ENCODE data around the gene DAPK2.
A peak's percentile ranks its signal among the peaks of the same experiment; 100 is the strongest.
"Not testable (repeated sequence)": the region's sequence is repeated elsewhere in the genome, so short reads cannot be mapped to it uniquely, and the experiment has no call there.

Gene DAPK2

GRCh38 chr15:64046421-64047153 lies at the start of gene DAPK2:
TSS of gene DAPK2 (minus strand) at chr15:64046485. CDS start at chr15:64040261, 6,224 bp downstream.
- DNase-seq, result peak; percentile 27

- DNase-seq, result no peak
Observed at GRCh38 chr15:64095431-64095794, 49.1 kb upstream of the DAPK2 start.

GRCh38 chr15:64093627-64094417 lies 47.5 kb upstream of the DAPK2 start, which contains the start of gene CIAO2A:
TSS of gene CIAO2A (minus strand) at chr15:64093838. CDS start at chr15:64093768, 70 bp downstream.
- DNase-seq, result peak; percentile 99

GRCh38 chr15:64092864-64093626 lies 46.8 kb upstream of the DAPK2 start:
- peak; percentile 19 for DNase-seq

GRCh38 chr15:64092075-64092820 lies 46.0 kb upstream of the DAPK2 start:
- DNase-seq, result no peak

GRCh38 chr15:64090527-64090926 lies 44.2 kb upstream of the DAPK2 start:
- DNase-seq, result peak; percentile 48

- DNase-seq, result no peak
Observed at GRCh38 chr15:64089543-64090280, 43.4 kb upstream of the DAPK2 start.

- no peak for DNase-seq
Observed at GRCh38 chr15:64082757-64083156, 36.5 kb upstream of the DAPK2 start.

- DNase-seq, result not testable (repeated sequence)
Observed at GRCh38 chr15:64073496-64073895, 27.2 kb upstream of the DAPK2 start.

GRCh38 chr15:64072812-64073211 lies 26.5 kb upstream of the DAPK2 start:
- DNase-seq, result no peak

GRCh38 chr15:64071931-64072765 lies 25.9 kb upstream of the DAPK2 start:
- no peak for DNase-seq

- DNase-seq, result no peak
Observed at GRCh38 chr15:64070965-64071851, 24.9 kb upstream of the DAPK2 start.

GRCh38 chr15:64070106-64070505 lies 23.8 kb upstream of the DAPK2 start:
- no peak for DNase-seq

- DNase-seq, result no peak
Observed at GRCh38 chr15:64068133-64068532, 21.8 kb upstream of the DAPK2 start.

GRCh38 chr15:64067564-64068030 lies 21.3 kb upstream of the DAPK2 start:
- DNase-seq, result peak; percentile 36

GRCh38 chr15:64066451-64066850 lies 20.2 kb upstream of the DAPK2 start:
- DNase-seq, result no peak

- no peak for DNase-seq
Observed at GRCh38 chr15:64060716-64061115, 14.4 kb upstream of the DAPK2 start.

GRCh38 chr15:64059104-64059503 lies 12.8 kb upstream of the DAPK2 start:
- DNase-seq, result not testable (repeated sequence)

- no peak for DNase-seq
Observed at GRCh38 chr15:64058279-64058678, 12.0 kb upstream of the DAPK2 start.

- DNase-seq, result not testable (repeated sequence)
Observed at GRCh38 chr15:64053674-64054073, 7.4 kb upstream of the DAPK2 start.
